HG03457 (cell line): Measurements from ENCODE around the gene ATAD3A.

ENCODE experiments used
- ATAC-seq: cut with Tn5 transposase; IDR thresholded peaks from one replicate; pipeline ENCODE4 v1.9.1; 2021; ENCODE audit warnings: moderate number of reproducible peaks; ENCODE audit not compliant: unreplicated experiment

ATAD3A gene

GRCh38 chr1:1537626-1538250, 25.8 kb downstream of the ATAD3A start:
- no peak for ATAC-seq

DNA sequence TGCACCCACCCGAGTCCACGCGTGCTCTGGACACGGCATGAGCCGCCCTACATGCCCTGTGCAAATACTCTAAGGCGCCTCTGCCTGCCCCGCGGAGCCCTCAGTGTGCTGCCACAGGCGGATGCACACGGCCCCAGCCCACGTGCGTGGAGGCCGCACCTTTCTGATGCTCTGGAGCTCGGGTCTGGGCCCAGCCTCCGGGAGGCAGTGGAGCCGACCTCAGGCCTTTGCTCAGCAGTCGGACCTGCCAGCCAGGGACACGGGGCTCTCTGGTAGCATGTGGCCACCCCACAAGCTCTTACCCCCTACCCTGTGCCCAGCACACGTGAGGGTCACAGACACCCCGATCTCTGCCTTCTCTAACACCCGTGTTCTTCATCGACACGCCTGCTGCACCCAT, 26.4 kb downstream of the ATAD3A start:
- ATAC-seq: no peak

DNA sequence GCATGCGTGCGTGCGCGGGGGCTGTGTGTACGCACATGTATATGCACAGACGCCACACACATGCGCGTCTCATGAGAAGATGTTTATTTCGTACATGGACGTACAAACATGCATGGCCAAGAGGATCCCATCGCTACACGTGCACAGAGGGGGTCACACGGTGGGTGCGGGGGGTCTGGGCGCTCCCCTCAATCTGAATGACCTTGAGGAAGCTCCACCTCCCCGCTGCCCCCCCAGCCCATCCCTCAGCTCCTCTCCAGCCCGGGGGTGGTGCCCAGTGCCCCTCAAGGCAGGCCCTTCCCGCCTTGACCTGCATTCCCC, 27.0 kb downstream of the ATAD3A start:
- ATAC-seq: no peak

DNA sequence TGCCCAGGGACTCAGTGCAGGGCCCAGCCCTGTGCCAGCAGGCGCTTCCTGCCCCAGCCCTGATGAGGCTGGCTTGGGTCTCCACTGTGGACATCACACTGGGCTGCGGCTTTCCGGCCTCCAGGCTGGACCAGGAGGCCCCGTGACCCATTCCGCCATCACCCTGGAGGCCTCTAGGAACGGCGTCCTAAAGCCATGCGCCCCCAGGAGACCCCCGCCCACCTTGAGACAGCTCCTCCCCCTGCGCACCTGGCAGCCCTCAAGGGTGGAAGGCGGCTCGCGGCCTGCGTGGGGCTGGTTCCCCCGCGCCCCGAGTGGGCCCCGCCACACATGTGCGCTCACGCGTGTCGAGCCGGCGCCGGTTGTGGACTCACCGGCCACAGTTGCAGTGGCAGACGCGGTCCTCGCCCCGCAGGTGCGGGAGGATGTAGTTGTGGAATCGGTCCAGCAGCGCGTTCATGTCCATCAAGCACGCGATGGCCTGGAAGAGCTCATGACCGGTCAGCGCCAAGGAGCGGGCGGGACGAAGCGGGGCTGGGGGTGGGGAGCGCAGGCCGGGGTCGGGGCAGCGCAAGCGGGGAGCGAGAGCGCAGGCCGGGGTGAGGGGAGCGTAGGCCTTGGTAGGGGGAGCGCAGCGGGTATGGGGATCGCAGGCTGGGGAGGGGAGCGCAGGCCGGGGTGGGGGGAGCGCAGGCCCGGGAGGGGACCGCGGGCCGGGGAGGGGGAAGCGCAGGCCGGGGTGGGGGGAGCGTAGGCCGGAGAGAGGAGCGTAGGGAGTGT, 27.5 kb downstream of the ATAD3A start:
- ATAC-seq: no peak

DNA sequence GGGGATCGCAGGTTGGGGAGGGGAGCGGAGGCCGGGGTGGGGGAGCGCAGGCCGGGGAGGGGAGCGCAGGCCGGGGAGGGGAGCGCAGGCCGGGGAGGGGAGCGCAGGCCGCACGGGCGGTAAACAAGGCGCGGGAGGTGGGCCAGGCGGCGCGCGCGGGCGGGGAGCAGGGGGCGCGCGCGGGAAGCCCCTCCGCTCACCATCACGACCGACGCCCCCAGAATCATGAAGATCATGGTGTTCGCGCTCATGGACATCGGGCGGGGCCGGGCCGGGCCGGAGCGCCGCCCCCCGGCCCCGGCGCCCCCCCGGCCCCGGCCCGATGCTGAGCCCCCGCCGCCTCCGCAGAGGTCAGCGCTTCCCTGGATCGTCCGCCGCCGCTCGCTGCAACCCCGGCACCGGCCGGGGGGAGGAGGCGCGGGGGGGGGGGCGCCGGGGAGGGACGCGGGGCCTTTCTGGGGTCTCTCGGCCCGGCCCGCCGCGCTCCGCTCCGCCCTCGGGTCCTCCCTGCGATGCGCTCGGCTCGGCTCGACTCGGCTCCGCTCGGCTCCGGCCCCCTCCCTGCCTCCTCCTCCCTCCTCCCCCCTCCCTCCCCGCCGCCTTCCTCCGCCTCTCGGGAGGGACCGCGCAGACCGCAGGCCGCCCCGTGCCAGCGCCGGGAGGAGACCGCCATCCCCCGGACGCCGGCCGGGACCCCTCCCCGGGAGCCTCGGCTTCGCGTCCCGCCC, 28.3 kb downstream of the ATAD3A start, which contains the start of gene TMEM240:
TMEM240 (minus strand) TSS at position 535 of the 728 bp plus-strand sequence; CDS start at position 257, 278 bp downstream.
- no peak for ATAC-seq

- no peak for ATAC-seq
These were observed 29.1 kb downstream of the ATAD3A start for GRCh38 chr1:1540818-1541628.

- no peak for ATAC-seq
These were observed 30.2 kb downstream of the ATAD3A start for GRCh38 chr1:1541956-1542765.

DNA sequence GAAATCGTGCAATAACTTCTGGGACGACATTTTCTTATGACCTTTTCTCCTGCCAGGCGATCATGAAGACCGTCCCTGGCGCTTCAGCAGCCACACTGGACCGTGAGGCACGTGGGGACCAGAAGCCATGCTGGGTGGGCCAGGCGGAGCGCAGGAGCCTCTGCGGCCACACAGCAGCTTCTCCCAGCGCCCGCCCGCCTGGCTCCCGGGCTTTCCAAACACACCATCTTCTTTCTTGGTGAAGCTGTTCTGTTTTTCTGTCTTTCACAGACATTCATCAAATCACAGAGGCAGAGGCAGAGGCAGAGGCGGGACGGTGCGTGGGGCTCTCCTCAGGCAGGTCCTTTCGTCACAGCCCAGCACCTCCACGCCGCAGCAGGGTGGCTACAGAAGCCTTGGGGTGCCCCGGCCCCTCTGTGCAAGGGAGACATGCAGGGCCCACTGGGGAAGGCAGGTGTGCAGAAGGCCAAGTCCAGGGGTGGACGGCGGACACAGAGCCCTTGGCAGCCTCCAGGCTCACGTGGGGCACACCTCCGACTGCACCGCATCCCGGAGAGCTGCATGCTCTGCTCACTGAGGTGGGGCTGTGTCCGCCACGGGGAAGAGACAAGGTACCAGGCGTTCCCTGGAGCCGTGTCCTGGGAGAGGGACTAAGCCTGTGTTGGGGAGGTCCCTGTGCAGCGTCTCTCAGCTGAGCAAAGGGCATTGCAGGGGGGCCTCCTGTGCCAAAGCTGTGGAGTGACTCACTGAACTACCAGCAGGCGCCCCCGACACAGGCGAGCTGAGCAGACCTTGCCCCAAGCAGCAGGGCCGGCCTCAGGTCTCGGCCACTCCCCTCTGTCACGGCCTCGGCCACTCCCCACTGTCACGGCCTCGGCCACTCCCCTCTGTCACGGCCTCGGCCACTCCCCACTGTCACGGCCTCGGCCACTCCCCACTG, 31.1 kb downstream of the ATAD3A start:
- ATAC-seq: no peak

- ATAC-seq: no peak
These were observed 31.7 kb downstream of the ATAD3A start for GRCh38 chr1:1543706-1544099.

DNA sequence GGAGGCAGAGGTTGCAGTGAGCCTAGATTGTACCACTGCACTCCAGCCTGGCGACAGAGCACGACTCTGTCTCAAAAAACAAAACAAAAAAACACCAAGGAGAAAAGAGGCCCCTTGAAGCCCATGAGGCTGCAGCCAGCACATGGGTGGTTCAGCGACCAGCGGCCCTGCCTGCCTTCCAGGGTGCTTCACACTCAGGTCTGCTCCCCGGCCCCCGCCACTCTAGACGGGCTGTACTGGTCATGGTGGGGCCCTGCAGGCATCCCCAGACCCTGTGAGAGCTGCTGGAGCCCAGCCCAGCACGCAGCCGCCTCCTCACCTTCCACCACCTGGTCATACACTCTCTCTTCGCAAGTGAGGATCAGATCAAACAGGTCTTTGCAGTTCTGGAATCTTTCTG, 32.6 kb downstream of the ATAD3A start:
- ATAC-seq: no peak

GRCh38 chr1:1545946-1546737, 34.2 kb downstream of the ATAD3A start:
- ATAC-seq: no peak

DNA sequence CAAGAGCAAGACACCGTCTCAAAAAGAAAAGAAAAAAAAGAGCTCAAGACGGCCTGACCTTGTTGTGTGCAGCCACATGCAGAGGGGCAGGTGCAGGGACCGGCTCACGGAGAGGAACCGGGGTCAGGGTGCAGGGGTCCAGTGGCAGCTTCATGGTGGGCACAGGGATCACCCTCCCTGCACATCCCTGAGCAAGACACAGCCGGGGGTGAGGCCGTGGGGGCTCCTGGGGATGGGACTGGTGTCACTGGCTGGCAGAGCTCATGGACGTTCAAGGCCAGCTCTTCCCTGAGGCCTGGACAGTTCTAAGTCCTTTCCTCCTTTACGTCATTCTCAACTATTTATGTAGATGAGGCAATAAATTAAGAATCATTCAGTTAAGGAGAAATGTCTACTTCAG, 35.0 kb downstream of the ATAD3A start:
- no peak for ATAC-seq

DNA sequence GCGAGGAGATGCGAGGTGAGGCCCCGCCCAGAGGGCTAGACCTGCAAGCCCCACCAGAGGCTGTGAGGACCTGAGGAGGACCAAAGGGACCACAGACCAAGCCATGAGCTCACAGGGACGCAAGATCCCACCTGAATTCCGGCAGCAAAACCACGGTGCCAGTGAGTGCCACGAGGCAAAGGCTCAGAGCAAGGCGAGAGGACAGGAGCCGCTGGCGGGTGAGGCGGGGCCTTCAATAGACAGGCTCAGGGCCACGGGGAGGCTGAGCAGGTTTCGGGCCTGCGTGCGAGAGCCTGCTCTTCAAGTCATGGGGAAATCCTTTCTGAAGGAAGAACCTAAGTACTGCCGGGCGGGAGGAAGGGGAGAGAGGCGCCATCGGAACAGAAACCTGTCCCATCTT, 35.5 kb downstream of the ATAD3A start:
- no peak for ATAC-seq

GRCh38 chr1:1548591-1548990, 36.6 kb downstream of the ATAD3A start:
- ATAC-seq: no peak

DNA sequence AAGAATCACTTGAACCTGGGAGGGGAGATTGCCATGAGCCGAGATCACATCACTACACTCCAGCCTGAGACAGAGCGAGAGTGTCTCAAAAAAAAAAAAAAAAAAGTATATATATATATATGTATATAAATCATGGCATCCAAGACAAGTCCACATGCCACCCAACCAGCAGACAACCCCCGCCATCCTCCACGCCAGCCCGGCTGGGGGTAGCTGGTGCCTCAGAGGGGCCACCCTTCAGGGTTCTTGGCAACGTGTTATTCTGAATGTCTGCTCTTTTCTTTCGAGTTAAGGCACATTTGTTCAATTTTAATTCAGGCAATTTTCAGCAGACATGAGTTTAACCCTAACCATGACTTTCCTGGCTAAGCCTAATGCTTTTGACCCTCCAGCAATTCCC, 38.1 kb downstream of the ATAD3A start:
- no peak for ATAC-seq

- no peak for ATAC-seq
These were observed 38.9 kb downstream of the ATAD3A start for GRCh38 chr1:1550591-1551432.

GRCh38 chr1:1551524-1552262, 39.7 kb downstream of the ATAD3A start:
- no peak for ATAC-seq
